ENCODE results near the gene PCLAF.
A peak's percentile ranks its signal among the peaks of the same experiment; 100 is the strongest.
"Not testable (repeated sequence)": the region's sequence is repeated elsewhere in the genome, so short reads cannot be mapped to it uniquely, and the experiment has no call there.

PCLAF gene

DNA sequence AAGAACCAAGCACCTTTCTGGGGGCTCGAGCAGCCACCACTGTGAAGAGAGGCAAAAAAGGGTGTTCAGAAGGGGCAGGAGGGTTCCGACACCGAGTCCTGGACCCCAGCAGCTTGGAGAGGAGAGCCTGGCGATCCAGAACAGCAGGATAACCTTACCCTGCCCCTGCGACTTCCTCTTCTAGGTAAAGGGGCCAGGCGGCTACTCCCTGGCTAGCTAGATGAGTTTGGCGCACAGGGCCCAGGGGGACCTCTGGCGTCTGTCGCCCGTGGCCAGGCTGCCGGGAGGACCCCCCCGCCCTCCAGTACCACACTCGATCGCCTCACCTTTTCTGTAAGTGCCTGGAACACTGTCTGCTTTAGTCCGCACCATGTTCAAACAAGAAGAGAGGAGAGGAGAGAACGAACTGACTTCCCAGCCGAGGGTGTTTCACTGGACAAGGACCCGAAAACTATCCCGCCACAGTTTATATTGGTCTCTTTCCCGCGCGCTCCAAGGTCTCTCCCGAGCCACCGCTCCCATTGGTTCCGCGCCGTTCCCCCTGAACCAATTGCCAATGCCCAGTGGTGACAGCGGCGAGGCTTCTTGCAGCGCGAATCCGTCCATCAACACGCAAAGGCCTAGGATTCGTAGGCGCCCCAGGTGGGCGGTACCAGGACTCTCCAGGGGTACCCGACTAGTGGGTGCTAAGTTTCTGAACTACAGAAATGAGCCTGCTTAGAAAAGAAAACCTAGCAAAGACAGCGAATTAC, at the start of gene PCLAF:
TSS of gene PCLAF (minus strand) at position 442 of the 752 bp plus-strand sequence. CDS start at position 372, 70 bp downstream.
- peak; percentile 95 for DNase-seq (ENCODE audit: low read depth)

- DNase-seq (ENCODE audit: low read depth) = peak; percentile 72
Observed at GRCh38 chr15:64430000-64430735, 48.9 kb upstream of the PCLAF start.

- no peak for DNase-seq (ENCODE audit: low read depth)
Observed at GRCh38 chr15:64429448-64429847, 48.2 kb upstream of the PCLAF start.

DNA sequence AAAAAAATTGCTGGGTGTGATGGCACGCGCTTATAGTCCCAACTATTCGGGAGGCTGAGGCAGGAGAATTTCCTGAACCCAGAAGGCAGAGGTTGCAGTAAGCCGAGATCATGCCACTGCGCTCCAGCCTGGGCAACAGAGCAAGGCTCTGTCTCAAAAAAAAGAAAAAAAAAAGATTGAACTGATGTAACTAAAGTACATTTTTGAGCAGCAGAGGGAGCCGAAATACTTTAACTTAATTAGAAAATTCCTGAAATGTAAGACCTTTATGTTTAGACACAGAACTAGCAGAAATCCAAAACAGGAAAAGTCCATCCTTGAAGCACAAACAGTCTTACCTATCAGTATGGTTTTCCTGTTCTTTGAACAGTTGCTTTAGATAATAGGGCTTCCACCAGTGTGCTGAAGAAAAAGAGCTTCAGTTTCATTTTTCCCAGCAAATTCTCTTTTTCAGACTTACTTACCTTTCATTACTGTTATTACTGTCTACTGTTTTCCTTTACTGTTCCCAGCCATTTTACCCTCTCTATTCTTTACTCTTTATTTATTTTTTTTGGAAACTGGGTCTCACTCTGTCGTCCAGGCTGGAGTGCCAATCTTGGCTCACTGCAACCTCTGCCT, 45.7 kb upstream of the PCLAF start:
- DNase-seq (ENCODE audit: low read depth) = peak; percentile 3

GRCh38 chr15:64425221-64425620, 44.0 kb upstream of the PCLAF start:
- DNase-seq (ENCODE audit: low read depth) = no peak

DNA sequence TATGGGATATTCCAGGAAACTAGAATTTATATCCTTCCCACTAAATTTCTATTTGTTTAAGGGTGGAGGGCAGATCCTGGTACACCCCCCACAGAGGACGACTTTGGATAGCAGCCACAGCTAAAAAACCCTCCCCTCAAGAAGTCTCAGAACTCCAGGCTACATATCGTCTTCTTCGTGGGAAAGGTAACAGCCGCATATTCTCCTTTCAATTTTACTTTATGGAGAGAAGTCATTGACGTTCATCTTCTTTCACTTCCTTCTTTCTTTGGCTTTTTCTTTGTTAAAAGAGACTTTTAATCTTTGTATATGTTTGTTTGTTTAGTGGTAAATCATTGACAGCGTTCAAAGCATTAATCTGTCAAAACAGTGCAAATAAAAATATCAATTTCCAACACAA, 42.7 kb upstream of the PCLAF start:
- DNase-seq (ENCODE audit: low read depth) = no peak

DNA sequence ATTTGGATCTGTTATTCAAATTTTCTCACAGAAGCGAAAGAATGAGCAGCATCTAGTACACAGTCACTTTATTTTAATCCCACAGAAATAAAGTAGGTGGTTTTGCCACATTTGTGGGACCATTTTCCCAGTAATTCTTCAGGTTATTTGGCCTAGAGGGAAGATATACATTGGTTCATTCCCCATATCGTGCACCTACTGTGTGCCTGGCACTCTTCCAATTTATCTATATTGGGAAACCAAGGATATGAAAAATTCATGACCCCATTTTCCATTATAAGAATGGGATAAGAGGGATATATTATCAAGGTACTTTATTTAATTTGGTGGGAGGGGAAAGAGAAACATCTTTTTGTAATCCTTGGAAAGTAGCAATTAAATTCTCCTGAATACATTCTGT, 41.5 kb upstream of the PCLAF start:
- DNase-seq (ENCODE audit: low read depth) = no peak

GRCh38 chr15:64412216-64412615, 31.0 kb upstream of the PCLAF start:
- no peak for DNase-seq (ENCODE audit: low read depth)

DNA sequence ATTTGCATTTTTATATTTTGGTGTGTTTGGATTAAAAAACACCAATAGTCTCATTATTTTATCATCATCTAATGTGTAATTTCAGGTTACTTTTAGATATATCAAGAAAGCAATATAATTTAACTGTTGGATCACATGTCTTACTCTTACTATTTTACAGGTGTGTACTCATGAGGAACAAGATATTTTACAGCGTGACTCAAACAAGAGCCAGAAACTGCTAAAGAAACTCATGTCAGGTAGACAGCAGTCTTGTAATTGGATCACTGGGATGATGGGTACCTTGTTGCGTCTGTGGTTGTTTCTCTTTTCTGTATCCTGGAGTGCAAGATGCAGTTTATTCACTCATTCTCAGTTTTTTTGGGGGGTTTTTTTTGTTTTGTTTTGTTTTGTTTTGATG, 19.3 kb upstream of the PCLAF start:
- DNase-seq (ENCODE audit: low read depth) = no peak

- DNase-seq (ENCODE audit: low read depth) = no peak
Observed at GRCh38 chr15:64398575-64398974, 17.3 kb upstream of the PCLAF start.

- no peak for DNase-seq (ENCODE audit: low read depth)
Observed at GRCh38 chr15:64396789-64397188, 15.5 kb upstream of the PCLAF start.

- DNase-seq (ENCODE audit: low read depth) = not testable (repeated sequence)
Observed at GRCh38 chr15:64392471-64392870, 11.2 kb upstream of the PCLAF start.

GRCh38 chr15:64389036-64389435, 7.8 kb upstream of the PCLAF start:
- no peak for DNase-seq (ENCODE audit: low read depth)

DNA sequence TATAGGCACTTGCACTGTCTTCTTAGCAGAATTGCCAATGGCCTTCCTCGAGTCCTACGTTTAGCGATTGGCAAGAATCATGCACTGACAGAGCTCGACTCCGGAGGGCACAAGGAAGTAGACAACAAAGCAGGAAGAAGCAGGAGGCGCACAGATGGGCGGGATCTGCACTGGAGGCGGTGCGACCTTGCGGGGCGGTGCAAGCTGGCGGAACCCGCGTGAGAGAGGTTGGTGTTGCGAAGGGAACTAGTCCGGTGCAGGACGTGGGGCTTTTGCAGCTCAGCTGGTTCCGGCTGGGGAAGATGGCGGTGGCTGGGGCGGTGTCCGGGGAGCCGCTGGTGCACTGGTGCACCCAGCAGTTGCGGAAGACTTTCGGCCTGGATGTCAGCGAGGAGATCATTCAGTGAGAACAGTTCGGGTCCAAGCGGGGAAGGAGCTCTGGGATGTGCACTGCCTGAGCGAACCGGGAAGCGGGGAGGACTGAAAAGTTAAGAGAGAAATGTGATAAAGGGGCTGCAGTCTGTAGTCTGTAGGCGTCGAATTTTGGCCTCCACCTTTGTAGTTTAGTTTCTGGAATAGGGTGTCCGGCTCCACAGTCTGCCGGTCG, 6.4 kb upstream of the PCLAF start, which contains the start of gene TRIP4:
TSS of gene TRIP4 (plus strand) at position 275 of the 607 bp plus-strand sequence. CDS start at position 303, 28 bp downstream.
- peak; percentile 94 for DNase-seq (ENCODE audit: low read depth)

- no peak for DNase-seq (ENCODE audit: low read depth)
Observed at GRCh38 chr15:64386291-64386690, 5.0 kb upstream of the PCLAF start.

GRCh38 chr15:64383760-64384159, 2.5 kb upstream of the PCLAF start:
- no peak for DNase-seq (ENCODE audit: low read depth)

- not testable (repeated sequence) for DNase-seq (ENCODE audit: low read depth)
Observed at GRCh38 chr15:64380130-64380870, 941 bp downstream of the PCLAF start.

- DNase-seq (ENCODE audit: low read depth) = no peak
Observed at GRCh38 chr15:64379216-64379960, 1.9 kb downstream of the PCLAF start.

DNA sequence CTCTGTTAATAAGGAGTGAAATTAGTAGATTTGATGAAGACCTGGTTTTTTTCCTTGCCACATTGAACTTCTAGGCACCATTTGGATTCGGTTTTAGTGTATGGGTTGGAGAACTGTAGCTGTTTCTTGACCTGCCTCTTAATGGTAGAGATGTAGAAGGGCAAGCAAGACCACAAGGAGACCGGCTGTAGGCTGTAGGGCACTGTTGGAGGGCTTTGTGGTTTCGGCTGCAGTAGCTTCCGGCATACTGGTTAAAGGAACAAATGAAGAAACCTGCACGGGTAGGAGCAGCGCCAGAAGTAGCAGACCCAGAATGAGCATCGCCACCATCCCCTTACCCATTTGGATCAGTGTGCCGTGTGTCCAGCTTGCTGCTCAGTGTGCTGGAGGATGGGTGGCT, 7.9 kb downstream of the PCLAF start:
- no peak for DNase-seq (ENCODE audit: low read depth)

- DNase-seq (ENCODE audit: low read depth) = not testable (repeated sequence)
Observed at GRCh38 chr15:64371383-64371782, 9.9 kb downstream of the PCLAF start.

DNA sequence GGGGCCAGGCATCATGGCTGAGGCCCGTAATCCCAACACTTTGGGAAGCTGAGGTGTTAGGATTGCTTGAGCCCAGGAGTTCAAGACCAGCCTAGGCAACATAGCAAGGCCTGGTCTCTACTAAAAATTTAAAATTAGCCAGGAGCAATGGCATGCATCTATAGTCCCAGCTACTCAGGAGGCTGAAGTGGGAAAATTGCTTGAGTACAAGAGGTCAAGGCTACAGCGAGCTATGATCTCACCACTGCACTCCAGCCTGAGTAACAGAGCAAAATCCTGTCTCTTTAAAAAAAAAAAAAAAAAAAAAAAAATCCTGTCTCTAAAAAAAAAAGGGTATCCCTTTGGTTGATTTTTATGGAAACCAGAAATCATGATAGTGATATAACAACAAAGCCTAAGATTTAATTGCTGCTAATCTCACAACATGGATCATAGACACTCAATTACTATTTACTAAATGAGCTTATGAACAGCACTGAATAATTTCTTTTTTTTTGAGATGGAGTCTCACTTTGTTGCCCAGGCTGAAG, 12.1 kb downstream of the PCLAF start:
- DNase-seq (ENCODE audit: low read depth) = no peak
